Measurements from ENCODE around the gene FSTL4.

The FSTL4 gene

GRCh38 chr5:133389066-133389590 is 223.2 kb downstream of the FSTL4 start:
- ATAC-seq, result no peak

GRCh38 chr5:133387621-133388020 is 224.7 kb downstream of the FSTL4 start:
- TF ChIP-seq PATZ1 (CRISPR knock-in tag; IDR thresholded peaks at IDR 0.05; ENCODE audit: borderline replicate concordance), result no peak
- no peak for TF ChIP-seq OSR1 (CRISPR knock-in tag; IDR thresholded peaks at IDR 0.05)
- TF ChIP-seq TCF4 (CRISPR knock-in tag; IDR thresholded peaks at IDR 0.05; ENCODE audit: borderline replicate concordance), result no peak
- TF ChIP-seq BACH2 (CRISPR knock-in tag; IDR thresholded peaks at IDR 0.05; ENCODE audit: borderline replicate concordance), result no peak
- TF ChIP-seq TSHZ2 (CRISPR knock-in tag; IDR thresholded peaks at IDR 0.05), result no peak
- no peak for TF ChIP-seq CREB5 (CRISPR knock-in tag; IDR thresholded peaks at IDR 0.05; ENCODE audit: low read depth)
- TF ChIP-seq ISL1 (CRISPR knock-in tag; IDR thresholded peaks at IDR 0.05), result no peak
- TF ChIP-seq POU6F1 (CRISPR knock-in tag; IDR thresholded peaks at IDR 0.05; ENCODE audit: borderline replicate concordance, low read depth), result no peak
- TF ChIP-seq ZNF70 (CRISPR knock-in tag; IDR thresholded peaks at IDR 0.05), result no peak
- ATAC-seq, result no peak

More at GRCh38 chr5:133389066-133389590, 223.2 kb downstream of the FSTL4 start:
- no peak for TF ChIP-seq ZNF8 (CRISPR knock-in tag; IDR thresholded peaks at IDR 0.05)
- no peak for TF ChIP-seq SNAI2 (CRISPR knock-in tag; IDR thresholded peaks at IDR 0.05)
- no peak for TF ChIP-seq BACH2 (CRISPR knock-in tag; IDR thresholded peaks at IDR 0.05; ENCODE audit: borderline replicate concordance)

GRCh38 chr5:133387091-133387490 is 225.2 kb downstream of the FSTL4 start:
- ATAC-seq, result no peak
- TF ChIP-seq RARB (CRISPR knock-in tag; IDR thresholded peaks at IDR 0.05) (no peak), TSHZ2 (CRISPR knock-in tag; IDR thresholded peaks at IDR 0.05) (no peak), OSR1 (CRISPR knock-in tag; IDR thresholded peaks at IDR 0.05) (no peak), ZFP3 (CRISPR knock-in tag; IDR thresholded peaks at IDR 0.05) (no peak), TOX (CRISPR knock-in tag; IDR thresholded peaks at IDR 0.05; ENCODE audit: borderline replicate concordance) (no peak), SNAI2 (CRISPR knock-in tag; IDR thresholded peaks at IDR 0.05) (no peak), CREB5 (CRISPR knock-in tag; IDR thresholded peaks at IDR 0.05; ENCODE audit: low read depth) (no peak), POU6F1 (CRISPR knock-in tag; IDR thresholded peaks at IDR 0.05; ENCODE audit: borderline replicate concordance, low read depth) (no peak), ZFP30 (CRISPR knock-in tag; IDR thresholded peaks at IDR 0.05) (no peak), ZC3H10 (CRISPR knock-in tag; IDR thresholded peaks at IDR 0.05) (no peak), TCF4 (CRISPR knock-in tag; IDR thresholded peaks at IDR 0.05; ENCODE audit: borderline replicate concordance) (no peak)
